Esophagus squamous epithelium (tissue), 4 donors: Measurements from ENCODE around the gene TMEM131.

Experiments used
- POLR2A ChIP-seq, 4 donors: fragments of 450-650 bp; IDR thresholded peaks; one replicate each; pipeline ENCODE4 v1.6.1; 2017; ENCODE audit warnings: antibody characterized with exemption in 4 of 4, mild to moderate bottlenecking in 4 of 4, moderate library complexity in 3 of 4
- TF ChIP-seq, protein P1 (sequence below), 6 experiments: fragments of 450-650 bp in 4 of 6; fragments of 200-600 bp in 2 of 6; sonication (generic) in 2 of 6; IDR thresholded peaks; one replicate each; pipeline ENCODE4 v1.5.1; 2016 to 2019; ENCODE audit warnings: antibody characterized with exemption in 6 of 6, mild to moderate bottlenecking in 4 of 6, moderate library complexity in 4 of 6

DNA sequence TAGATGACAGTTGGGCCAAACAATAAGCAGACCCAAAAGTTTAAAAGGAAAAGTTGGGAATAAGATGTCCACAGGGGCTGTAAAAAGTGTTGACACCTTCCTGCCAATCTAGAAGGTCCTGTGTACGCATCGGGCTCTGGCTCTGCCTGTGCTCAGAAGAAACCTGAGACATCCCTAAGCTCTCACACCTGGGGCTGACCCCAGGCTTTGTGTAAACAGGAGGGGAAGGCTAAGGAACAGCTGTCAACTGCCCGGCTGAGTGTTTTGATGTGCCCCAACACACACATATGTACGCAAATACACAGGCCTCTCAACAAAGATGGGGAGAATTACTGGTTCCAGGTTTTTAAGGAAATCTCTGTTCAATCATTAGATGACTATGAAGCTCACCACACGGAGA is 59.5 kb downstream of the TMEM131 start:
- TF ChIP-seq, protein P1, sequence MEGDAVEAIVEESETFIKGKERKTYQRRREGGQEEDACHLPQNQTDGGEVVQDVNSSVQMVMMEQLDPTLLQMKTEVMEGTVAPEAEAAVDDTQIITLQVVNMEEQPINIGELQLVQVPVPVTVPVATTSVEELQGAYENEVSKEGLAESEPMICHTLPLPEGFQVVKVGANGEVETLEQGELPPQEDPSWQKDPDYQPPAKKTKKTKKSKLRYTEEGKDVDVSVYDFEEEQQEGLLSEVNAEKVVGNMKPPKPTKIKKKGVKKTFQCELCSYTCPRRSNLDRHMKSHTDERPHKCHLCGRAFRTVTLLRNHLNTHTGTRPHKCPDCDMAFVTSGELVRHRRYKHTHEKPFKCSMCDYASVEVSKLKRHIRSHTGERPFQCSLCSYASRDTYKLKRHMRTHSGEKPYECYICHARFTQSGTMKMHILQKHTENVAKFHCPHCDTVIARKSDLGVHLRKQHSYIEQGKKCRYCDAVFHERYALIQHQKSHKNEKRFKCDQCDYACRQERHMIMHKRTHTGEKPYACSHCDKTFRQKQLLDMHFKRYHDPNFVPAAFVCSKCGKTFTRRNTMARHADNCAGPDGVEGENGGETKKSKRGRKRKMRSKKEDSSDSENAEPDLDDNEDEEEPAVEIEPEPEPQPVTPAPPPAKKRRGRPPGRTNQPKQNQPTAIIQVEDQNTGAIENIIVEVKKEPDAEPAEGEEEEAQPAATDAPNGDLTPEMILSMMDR (IDR thresholded peaks at IDR 0.05) = no peak
- no peak for TF ChIP-seq POLR2A (IDR thresholded peaks at IDR 0.05)
